Activated naive CD4-positive, alpha-beta T cell treated with anti-CD3 and anti-CD28 coated beads, Interleukin-2, amount 50 U/mL, for 72 hours (primary cell): ENCODE data around the gene EIF3L. TPM values are rescaled to one million over a fixed set of nuclear protein-coding genes. Genes with fewer than 3 reads are reported as not detected.

Experiments
- ATAC-seq, 2 donors: fragments of 150-1000 bp; cut with Tn5 transposase; 2 replicates each; pipeline ENCODE4 v1.10.0; 2021; ENCODE audit warnings: mild to moderate bottlenecking in 2 of 2, moderate library complexity in 2 of 2
- DNase-seq, 2 donors: peaks; one replicate each; pipeline ENCODE4 v3.0.0; 2021 to 2022; ENCODE audit warnings: low spot score in 2 of 2
- H3K27ac Mint-ChIP-seq, 2 donors: one replicate each; pipeline ENCODE4 v1.8.0; 2022; ENCODE audit warnings: mild to moderate bottlenecking in 2 of 2, mixed read lengths in 2 of 2
- H3K36me3 Mint-ChIP-seq, 2 donors: one replicate each; pipeline ENCODE4 v1.8.0; 2022; ENCODE audit warnings: mixed read lengths in 2 of 2
- H3K9me3 Mint-ChIP-seq, 2 donors: one replicate each; pipeline ENCODE4 v1.8.0; 2022; ENCODE audit warnings: mixed read lengths in 2 of 2
- total RNA-seq, 2 donors: library from RNA; stranded (reverse); gene quantifications; one replicate each; pipeline ENCODE4 v1.2.3, GENCODE V29; 2022

Gene EIF3L
- total RNA-seq, 2 donors from 2014 or later, result 699 to 1,046 TPM

DNA sequence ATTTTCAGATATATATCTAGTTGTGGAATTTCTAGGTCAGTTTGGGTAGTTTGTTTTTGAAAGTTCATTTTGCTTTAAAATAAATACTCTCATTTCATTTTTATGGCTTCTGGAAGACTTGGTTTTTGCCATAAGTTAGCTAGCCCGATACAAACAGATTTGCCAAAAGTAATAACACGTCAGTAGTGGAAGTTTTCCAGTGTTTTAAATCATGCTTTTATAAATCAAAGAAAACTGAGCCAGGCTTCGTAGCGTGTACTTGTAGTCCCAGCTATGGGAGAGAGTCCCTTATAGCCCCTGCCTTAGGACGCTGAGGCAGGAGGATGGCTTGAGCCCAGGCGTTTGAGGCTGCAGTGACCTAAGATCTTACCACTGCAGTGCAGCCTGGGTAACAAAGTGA lies 35.2 kb downstream of the EIF3L start:
- no peak for ATAC-seq

DNA sequence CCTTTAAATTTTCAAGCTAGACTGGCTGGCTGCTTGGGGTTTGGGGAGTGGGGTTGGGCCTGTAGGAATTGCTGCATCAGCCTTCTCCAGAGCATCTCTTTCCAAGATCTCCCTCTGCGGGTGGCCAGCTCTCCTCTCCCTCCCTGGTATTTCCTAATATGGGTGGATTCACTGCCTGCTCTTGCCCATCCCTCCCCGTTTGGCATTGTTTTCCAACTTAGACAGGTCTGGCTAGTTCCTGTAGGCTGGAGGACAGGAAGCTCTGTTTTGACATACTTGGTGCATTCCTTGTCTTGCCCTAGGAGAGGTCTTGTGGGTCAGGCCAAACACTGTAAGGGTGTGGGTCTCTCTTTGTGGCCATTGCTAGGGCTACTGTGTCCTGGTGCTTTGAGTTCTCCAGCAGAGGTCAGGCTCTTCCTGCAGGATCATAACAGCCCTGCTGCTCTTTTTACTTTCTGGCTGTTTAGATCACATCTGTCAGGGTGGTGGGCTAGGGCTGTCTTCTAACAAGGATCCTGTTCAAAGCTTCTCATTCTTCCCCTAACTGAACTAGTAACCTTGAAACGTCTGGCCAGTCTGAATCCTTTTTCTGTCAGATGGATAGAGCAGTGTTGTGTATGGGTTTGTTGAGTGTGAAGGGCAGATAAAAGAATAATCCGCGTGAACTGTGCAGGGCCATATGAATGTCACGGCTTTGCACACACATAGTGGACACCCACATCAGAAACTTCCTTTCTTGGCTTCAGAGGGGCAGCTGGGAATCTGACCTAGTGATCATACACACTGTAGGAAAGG lies 38.6 kb downstream of the EIF3L start:
- no peak for DNase-seq
- H3K36me3 Mint-ChIP-seq, result peaks cover 12 to 13% of the 10 kb centered on the region in 2 donors
- H3K9me3 Mint-ChIP-seq, result no peaks in the 10 kb centered on the region
- H3K27ac Mint-ChIP-seq, result peak overlapping the region; percentile 9 to 52
- no peak for ATAC-seq

More for the DNA sequence above, 35.2 kb downstream of the EIF3L start:
- no peaks in the 10 kb centered on the region for H3K9me3 Mint-ChIP-seq
- H3K27ac Mint-ChIP-seq, result peak overlapping the region; percentile 9 to 32
- H3K36me3 Mint-ChIP-seq, result peaks cover 12 to 13% of the 10 kb centered on the region in 2 donors
- DNase-seq, result no peak

- H3K36me3 Mint-ChIP-seq, result peaks cover 13 to 16% of the 10 kb centered on the region in 2 donors
- DNase-seq (no peak), ATAC-seq (no peak)
- peak overlapping the region in 1 of 2 donors; percentile 41 for H3K27ac Mint-ChIP-seq
- no peaks in the 10 kb centered on the region for H3K9me3 Mint-ChIP-seq
Measured at GRCh38 chr22:37891926-37892325, 42.7 kb downstream of the EIF3L start.

DNA sequence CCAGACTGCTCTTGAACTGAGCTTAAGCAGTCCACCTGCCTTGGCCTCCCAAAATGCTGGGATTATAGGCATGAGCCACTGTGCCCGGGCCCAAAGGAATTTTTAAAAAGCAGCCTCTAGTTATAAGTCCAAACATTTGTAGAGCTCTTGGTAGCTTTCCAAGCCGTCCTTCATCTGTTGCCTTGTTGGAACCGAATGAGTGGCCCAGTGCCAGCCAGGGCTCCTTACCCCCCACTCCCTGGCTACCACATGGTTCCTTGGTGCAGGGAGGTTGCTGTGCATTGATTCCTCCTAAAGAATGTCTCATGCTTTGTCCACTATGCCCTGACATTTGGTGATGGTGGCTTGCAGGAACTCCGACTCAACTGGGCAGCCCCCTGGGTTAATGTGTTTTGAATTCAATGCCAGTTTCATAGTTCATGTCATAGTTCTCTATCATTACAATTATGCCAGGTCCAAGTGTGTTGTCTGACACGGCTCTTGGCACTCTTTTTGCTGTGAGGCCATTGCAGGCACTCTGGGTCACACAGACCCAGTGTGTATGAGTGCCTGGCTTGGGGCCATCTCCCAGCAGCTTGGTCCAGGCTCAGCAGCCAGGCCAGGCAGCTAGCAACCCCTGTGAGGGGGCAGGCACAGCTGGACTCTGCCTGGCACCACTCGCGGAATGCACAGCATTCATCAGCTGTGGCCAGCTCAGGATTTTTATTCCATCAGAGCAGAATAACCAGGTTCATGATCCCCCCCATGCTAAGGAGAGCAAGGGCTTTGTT lies 43.5 kb downstream of the EIF3L start:
- ATAC-seq (no peak), DNase-seq (no peak)
- peaks cover 10 to 13% of the 10 kb centered on the region in 2 donors for H3K36me3 Mint-ChIP-seq
- H3K9me3 Mint-ChIP-seq, result no peaks in the 10 kb centered on the region
- peak overlapping the region in 1 of 2 donors; percentile 93 for H3K27ac Mint-ChIP-seq

DNA sequence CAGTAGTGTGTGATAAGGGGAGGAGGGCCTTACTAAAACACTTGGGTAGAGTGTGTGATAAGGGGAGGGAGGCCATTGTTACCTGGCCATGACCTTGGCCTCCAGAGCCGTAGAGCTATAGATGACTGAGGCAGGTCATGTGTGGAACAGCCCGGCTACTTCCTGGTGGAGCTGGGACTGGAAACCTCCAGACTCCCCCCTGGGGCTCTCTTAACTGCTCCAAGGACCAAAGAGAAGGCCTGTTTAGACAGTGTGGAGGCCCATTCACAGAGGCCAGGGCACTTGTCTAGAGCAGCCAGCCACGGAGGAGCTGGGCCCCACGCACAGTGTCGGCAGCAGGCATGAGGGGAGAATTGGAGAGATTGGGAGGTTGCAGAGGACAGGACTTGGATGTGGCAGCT lies 44.4 kb downstream of the EIF3L start:
- H3K9me3 Mint-ChIP-seq, result no peaks in the 10 kb centered on the region
- H3K27ac Mint-ChIP-seq, result peak overlapping the region; percentile 62 to 93
- DNase-seq (no peak), ATAC-seq (no peak)
- H3K36me3 Mint-ChIP-seq, result peaks cover 2 to 5% of the 10 kb centered on the region in 2 donors

GRCh38 chr22:37894939-37895670 lies 45.9 kb downstream of the EIF3L start:
- H3K27ac Mint-ChIP-seq, result peak overlapping the region; percentile 72 to 93

GRCh38 chr22:37896181-37896592 lies 47.0 kb downstream of the EIF3L start:
- H3K36me3 Mint-ChIP-seq, result peaks cover 0 to 4% of the 10 kb centered on the region in 2 donors
- DNase-seq, result peak in 1 of 2 donors; percentile 40
- peak; percentile 89 to 94 for ATAC-seq
- H3K27ac Mint-ChIP-seq, result peak overlapping the region; percentile 88 to 93
- H3K9me3 Mint-ChIP-seq, result no peaks in the 10 kb centered on the region

More at GRCh38 chr22:37894939-37895670, 45.9 kb downstream of the EIF3L start:
- no peak for DNase-seq
- no peak for ATAC-seq
- peaks cover 0 to 4% of the 10 kb centered on the region in 2 donors for H3K36me3 Mint-ChIP-seq
- no peaks in the 10 kb centered on the region for H3K9me3 Mint-ChIP-seq

- Mint-ChIP-seq H3K36me3 (peaks cover 0 to 4% of the 10 kb centered on the region in 2 donors), H3K27ac (peak overlapping the region; percentile 88 to 93), H3K9me3 (no peaks in the 10 kb centered on the region)
- no peak for ATAC-seq
- no peak for DNase-seq
Measured at GRCh38 chr22:37896939-37897338, 47.7 kb downstream of the EIF3L start.

DNA sequence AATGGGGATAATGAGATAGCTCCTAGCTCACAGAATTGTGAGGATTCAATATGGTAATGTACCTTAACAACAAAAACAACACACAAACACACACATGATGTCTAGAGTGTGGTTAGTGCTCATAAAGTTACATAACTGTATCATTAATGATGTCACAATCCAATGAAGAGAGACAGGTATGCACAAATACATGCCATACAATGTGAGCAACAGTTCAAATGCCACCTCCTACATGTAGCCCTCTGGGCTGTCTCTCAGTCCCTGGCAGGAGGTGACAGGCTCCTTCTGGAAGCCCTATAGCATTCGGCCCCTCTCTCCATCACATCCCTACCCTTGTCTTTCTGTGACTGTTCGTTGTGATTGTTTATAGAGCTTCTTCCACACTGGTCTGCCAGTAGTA lies 48.6 kb downstream of the EIF3L start:
- H3K9me3 Mint-ChIP-seq, result no peaks in the 10 kb centered on the region
- ATAC-seq, result no peak
- DNase-seq, result no peak
- H3K36me3 Mint-ChIP-seq, result peaks cover 0 to 4% of the 10 kb centered on the region in 2 donors
- H3K27ac Mint-ChIP-seq, result peak overlapping the region in 1 of 2 donors; percentile 66

GRCh38 chr22:37898441-37899181 lies 49.4 kb downstream of the EIF3L start:
- Mint-ChIP-seq H3K9me3 (no peaks in the 10 kb centered on the region), H3K36me3 (no peaks in the 10 kb centered on the region), H3K27ac (peak overlapping the region in 1 of 2 donors; percentile 66)
- ATAC-seq (no peak), DNase-seq (no peak)

- ATAC-seq, result peak in 1 of 2 donors; percentile 60
- no peaks in the 10 kb centered on the region for H3K36me3 Mint-ChIP-seq
- DNase-seq, result peak in 1 of 2 donors; percentile 61
- no peaks in the 10 kb centered on the region for H3K9me3 Mint-ChIP-seq
- peak overlapping the region; percentile 81 to 87 for H3K27ac Mint-ChIP-seq
Measured at GRCh38 chr22:37904572-37905533, 55.6 kb downstream of the EIF3L start.

GRCh38 chr22:37905534-37906363 lies 56.5 kb downstream of the EIF3L start, which contains the start of gene MICALL1:
TSS of gene MICALL1 (plus strand) at chr22:37906297. CDS start at chr22:37906423, 126 bp downstream.
- DNase-seq, result peak; percentile 65 to 77
- Mint-ChIP-seq H3K36me3 (no peaks in the 10 kb centered on the region), H3K27ac (peak within 1 kb of the TSS; percentile 81 to 87)

DNA sequence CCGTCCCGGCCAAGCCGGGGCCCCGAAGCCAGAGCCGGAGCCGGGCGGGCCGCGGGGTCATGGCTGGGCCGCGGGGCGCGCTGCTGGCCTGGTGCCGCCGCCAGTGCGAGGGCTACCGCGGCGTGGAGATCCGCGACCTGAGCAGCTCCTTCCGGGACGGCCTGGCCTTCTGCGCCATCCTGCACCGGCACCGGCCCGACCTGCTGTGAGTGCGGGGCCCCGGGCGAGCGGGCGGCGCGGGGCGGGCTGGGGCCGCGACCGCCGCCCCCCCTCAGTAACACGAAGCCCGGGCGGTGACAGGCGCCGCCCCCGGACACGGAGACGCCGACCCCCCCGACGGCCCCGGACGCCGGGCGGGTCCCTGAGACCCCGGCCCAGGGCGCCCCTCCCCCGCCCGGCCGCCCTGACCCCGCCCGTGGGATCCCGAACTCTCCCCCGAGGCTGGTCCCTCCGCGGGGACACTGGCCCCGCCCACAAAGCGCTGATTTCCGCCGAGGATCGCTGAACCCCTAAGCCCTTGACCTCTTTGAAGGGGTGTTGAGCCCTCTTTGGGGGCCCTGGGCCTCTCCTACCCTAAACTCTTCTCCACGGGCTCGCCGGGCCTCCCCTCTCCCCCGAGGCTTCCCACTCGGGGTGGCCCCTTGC lies 57.3 kb downstream of the EIF3L start:
- H3K36me3 Mint-ChIP-seq, result no peaks in the 10 kb centered on the region
- H3K27ac Mint-ChIP-seq, result peak overlapping the region; percentile 29 to 46
- ATAC-seq, result peak; percentile 15 to 32
- no peaks in the 10 kb centered on the region for H3K9me3 Mint-ChIP-seq
- peak in 1 of 2 donors; percentile 62 for DNase-seq

More at GRCh38 chr22:37905534-37906363, 56.5 kb downstream of the EIF3L start, which contains the start of gene MICALL1:
- ATAC-seq, result peak; percentile 90 to 91
- H3K9me3 Mint-ChIP-seq, result no peaks in the 10 kb centered on the region
